NK-92 (cell line): Measurements from ENCODE around the gene CALU.

Experiments used
- DNase-seq: peaks from one replicate; lab custom pipeline; 2025; ENCODE audit not compliant: unreplicated experiment; lab: John Stamatoyannopoulos, UW

The CALU gene

GRCh38 chr7:128809363-128809762 is 70.2 kb downstream of the CALU start:
- DNase-seq = no peak

- DNase-seq = no peak
Measured at GRCh38 chr7:128810473-128810872, 71.3 kb downstream of the CALU start.

GRCh38 chr7:128810997-128811396 is 71.8 kb downstream of the CALU start:
- DNase-seq = no peak

- no peak for DNase-seq
Measured at GRCh38 chr7:128811631-128812430, 72.7 kb downstream of the CALU start.

- DNase-seq = no peak
Measured at GRCh38 chr7:128812514-128813168, 73.5 kb downstream of the CALU start.

- no peak for DNase-seq
Measured at GRCh38 chr7:128814499-128814898, 75.3 kb downstream of the CALU start.

- no peak for DNase-seq
Measured at GRCh38 chr7:128815289-128815942, 76.3 kb downstream of the CALU start.

- no peak for DNase-seq
Measured at GRCh38 chr7:128818694-128819093, 79.5 kb downstream of the CALU start.
